HL-60 (cell line): ENCODE measurements around the gene PI4K2A.
"Not testable (repeated sequence)": the region's sequence is repeated elsewhere in the genome, so short reads cannot be mapped to it uniquely, and the experiment has no call there.

Experiments used
- DNase-seq, 2 experiments: peaks; one replicate each; pipeline ENCODE4 v3.0.0-alpha.2; 2010 to 2020; ENCODE audit warnings: low read depth in 1 of 2, low spot score in 1 of 2
- H3K27ac ChIP-seq: fragments of 250-450 bp; sonication (Bioruptor Pico); replicated peaks from 2 replicates; pipeline ENCODE4 v1.5.1; 2020; ENCODE audit warnings: mild to moderate bottlenecking, moderate library complexity
- H3K27me3 ChIP-seq: fragments of 250-450 bp; sonication (Bioruptor Pico); 2 replicates; pipeline ENCODE4 v1.5.1; 2021; ENCODE audit warnings: mild to moderate bottlenecking, moderate library complexity; ENCODE audit not compliant: insufficient read depth, poor library complexity, severe bottlenecking
- H3K4me3 ChIP-seq: replicated peaks from 2 replicates; pipeline ENCODE4 v1.5.1; 2011; ENCODE audit warnings: mild to moderate bottlenecking, control low read depth, low read length; ENCODE audit not compliant: insufficient read depth
- CTCF ChIP-seq: IDR thresholded peaks from one replicate; pipeline ENCODE4 v1.5.1; 2011; ENCODE audit warnings: low read length, control low read depth, inconsistent platforms; ENCODE audit not compliant: insufficient read depth
- GABPA ChIP-seq: IDR thresholded peaks from 2 replicates; pipeline ENCODE4 v1.6.1; 2012; ENCODE audit warnings: low read depth
- POLR2AphosphoS5 ChIP-seq: IDR thresholded peaks from 2 replicates; pipeline ENCODE4 v1.6.1; 2012; ENCODE audit warnings: low read depth
- REST ChIP-seq: IDR thresholded peaks from 2 replicates; pipeline ENCODE4 v1.6.1; 2012; ENCODE audit warnings: low read depth; ENCODE audit not compliant: insufficient replicate concordance
- SPI1 ChIP-seq: IDR thresholded peaks from 2 replicates; pipeline ENCODE4 v1.6.1; 2012; ENCODE audit warnings: low read depth, mild to moderate bottlenecking, borderline replicate concordance

Gene PI4K2A

GRCh38 chr10:97633921-97634320, 6.5 kb upstream of the PI4K2A start:
- Histone ChIP-seq H3K4me3 (peak overlapping the region; percentile 82; the same call in 1 of the 2 replicates), H3K27ac (no peak overlapping the region)
- TF ChIP-seq CTCF = no peak
- no peak for TF ChIP-seq SPI1
- TF ChIP-seq POLR2AphosphoS5 = no peak
- TF ChIP-seq REST = no peak
- TF ChIP-seq GABPA = no peak

GRCh38 chr10:97635577-97635976, 4.9 kb upstream of the PI4K2A start:
- Histone ChIP-seq H3K27ac (no peak overlapping the region), H3K27me3 (peaks cover 3% of the 10 kb centered on the region), H3K4me3 (no peak overlapping the region)
- TF ChIP-seq REST (no peak), CTCF (no peak), SPI1 (no peak), GABPA (no peak), POLR2AphosphoS5 (no peak)
- no peak for DNase-seq

More at GRCh38 chr10:97633921-97634320, 6.5 kb upstream of the PI4K2A start:
- peaks cover 3% of the 10 kb centered on the region for H3K27me3 ChIP-seq
- DNase-seq = no peak

GRCh38 chr10:97639090-97639489, 1.4 kb upstream of the PI4K2A start:
- not testable (repeated sequence) for DNase-seq, H3K27ac ChIP-seq, H3K27me3 ChIP-seq, H3K4me3 ChIP-seq

- no peaks in the 10 kb centered on the region for H3K27me3 ChIP-seq
- DNase-seq = peak in 1 of 2 experiments; percentile 32
- peak overlapping the region; percentile 88 for H3K4me3 ChIP-seq
- H3K27ac ChIP-seq = no peak overlapping the region
- TF ChIP-seq REST (peak; percentile 56), SPI1 (peak; percentile 35; the same call in 1 of the 2 replicates), POLR2AphosphoS5 (no peak)
These were observed 669 bp downstream of the PI4K2A start for GRCh38 chr10:97640868-97641811.

GRCh38 chr10:97642471-97643159, 2.1 kb downstream of the PI4K2A start:
- DNase-seq, H3K4me3 ChIP-seq, H3K27me3 ChIP-seq, H3K27ac ChIP-seq: not testable (repeated sequence)
